Measurements from ENCODE around the gene TECTA.
"Not testable (repeated sequence)": the region's sequence is repeated elsewhere in the genome, so short reads cannot be mapped to it uniquely, and the experiment has no call there.

Gene TECTA

DNA sequence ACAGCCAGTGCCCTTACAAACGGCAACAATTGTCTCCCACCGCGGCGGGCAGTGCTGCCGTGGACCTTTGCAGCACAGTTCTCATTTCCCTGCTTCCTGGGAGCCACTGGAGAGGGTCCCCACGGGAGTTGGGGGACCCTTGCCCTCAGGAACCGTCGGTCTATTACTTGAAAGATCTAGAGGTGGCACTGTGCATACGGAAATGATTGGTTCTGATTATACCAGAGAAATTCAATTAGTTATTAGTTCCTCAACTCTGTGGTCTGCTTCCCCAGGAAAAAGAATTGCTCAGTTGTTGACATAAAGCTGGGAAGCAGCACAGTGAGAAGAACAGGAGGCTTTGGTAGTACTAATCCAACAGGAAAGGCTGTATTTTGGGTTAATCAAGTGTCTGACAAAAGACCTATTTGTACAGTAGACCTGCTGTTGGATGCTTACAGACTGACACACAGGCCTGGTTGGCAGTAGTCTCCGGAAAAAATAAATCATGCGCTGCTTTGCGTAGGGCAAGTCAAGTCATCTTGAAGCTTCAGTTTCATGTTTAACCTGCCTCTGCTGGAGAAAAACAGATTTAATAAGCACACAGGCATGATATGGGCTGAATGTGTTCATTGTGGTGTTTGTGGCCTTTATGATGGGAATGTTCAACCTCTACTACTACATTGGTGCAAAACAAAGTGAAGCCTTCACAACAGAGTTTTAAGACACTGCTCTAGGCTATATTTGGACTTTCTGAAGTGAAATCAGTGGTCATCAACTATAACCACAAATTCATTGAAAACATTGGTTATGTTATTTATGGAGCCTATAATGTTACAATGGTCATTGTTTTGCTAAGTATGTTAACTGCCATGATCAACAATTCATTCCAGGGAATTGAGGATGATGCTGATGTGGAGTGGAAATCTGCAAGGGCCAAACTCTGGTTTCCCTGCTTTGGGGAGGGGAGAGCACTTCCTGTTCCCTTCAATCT lies 136.9 kb downstream of the TECTA start:
- TF ChIP-seq, protein P1, sequence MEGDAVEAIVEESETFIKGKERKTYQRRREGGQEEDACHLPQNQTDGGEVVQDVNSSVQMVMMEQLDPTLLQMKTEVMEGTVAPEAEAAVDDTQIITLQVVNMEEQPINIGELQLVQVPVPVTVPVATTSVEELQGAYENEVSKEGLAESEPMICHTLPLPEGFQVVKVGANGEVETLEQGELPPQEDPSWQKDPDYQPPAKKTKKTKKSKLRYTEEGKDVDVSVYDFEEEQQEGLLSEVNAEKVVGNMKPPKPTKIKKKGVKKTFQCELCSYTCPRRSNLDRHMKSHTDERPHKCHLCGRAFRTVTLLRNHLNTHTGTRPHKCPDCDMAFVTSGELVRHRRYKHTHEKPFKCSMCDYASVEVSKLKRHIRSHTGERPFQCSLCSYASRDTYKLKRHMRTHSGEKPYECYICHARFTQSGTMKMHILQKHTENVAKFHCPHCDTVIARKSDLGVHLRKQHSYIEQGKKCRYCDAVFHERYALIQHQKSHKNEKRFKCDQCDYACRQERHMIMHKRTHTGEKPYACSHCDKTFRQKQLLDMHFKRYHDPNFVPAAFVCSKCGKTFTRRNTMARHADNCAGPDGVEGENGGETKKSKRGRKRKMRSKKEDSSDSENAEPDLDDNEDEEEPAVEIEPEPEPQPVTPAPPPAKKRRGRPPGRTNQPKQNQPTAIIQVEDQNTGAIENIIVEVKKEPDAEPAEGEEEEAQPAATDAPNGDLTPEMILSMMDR (IDR thresholded peaks at IDR 0.05; ENCODE audit: low read depth, low read length), result no peak
- no peak for DNase-seq (ENCODE audit: extremely low read depth, low read depth)

DNA sequence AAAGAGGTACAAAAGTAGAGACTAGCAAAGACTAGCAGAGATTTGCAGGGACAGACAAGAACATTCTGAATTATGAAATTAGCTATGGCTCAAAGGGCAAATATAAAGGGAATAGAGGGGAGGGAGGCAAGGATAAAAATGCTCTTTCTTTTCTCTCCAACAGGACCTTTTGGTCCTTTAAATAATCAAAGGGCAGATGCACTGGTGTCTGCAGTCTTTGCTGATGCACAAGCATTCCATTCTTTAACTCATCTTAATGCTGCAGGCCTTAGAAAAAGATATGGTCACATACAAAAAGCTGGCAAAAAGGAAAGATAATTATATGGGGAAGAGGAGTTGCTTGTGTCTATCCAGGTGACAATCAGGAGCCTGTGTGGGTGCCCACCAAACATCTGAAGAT lies 137.9 kb downstream of the TECTA start:
- DNase-seq (ENCODE audit: extremely low read depth, low read depth), result no peak
- TF ChIP-seq, protein P1 (IDR thresholded peaks at IDR 0.05; ENCODE audit: low read depth, low read length), result no peak

DNA sequence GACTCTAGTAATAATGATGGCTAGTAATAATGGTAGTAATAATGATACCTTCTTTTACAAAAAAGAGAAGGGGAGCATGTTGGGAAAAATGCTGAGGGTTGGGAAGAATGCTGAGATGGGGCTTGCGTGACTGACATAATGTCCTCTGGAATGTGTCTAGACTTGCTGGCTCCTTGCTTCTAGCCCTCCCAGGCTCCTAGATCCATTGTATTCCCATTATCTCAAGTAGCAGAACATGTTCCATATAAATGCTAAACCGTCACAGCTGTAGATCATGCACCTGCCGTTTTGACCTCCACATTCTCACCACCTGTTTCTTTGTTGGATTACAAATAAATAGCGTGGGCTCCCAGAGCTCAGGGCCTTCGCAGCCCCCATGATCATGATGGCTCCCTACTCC lies 139.0 kb downstream of the TECTA start:
- not testable (repeated sequence) for DNase-seq (ENCODE audit: extremely low read depth, low read depth)

DNA sequence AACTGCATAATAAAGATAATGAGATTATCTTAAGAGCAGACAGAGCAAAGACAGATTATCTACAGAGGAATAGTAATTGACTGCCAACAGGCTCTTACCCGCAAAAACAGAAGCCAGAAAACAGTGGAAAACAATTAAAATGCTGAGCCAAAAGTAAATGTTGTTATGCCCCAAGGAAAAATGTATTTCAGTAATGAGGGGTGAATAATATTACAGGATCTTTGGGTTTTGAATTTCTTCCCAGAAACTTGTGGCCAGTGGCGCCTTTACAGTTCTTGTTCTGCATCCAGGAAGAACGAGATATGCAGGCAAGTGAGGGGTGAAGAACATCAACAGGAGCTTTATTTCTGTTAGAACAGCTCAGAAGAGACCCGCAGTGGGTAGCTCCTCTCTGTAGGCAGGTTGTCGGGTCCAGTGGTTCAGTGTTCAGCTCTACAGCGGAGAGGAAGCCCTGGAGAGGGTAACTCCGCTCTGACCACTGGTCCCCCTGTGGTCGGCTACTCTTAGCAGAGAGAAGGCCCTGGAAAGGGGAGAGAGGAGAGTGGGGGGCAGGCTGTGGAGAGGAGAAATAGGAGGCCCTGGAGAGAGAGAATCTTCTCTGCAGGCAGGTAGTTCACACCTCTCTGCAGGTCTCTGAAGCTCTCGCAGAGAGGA lies 139.7 kb downstream of the TECTA start:
- DNase-seq (ENCODE audit: extremely low read depth, low read depth), result no peak

More for the DNA sequence above, 139.7 kb downstream of the TECTA start:
- TF ChIP-seq, protein P1 (IDR thresholded peaks at IDR 0.05; ENCODE audit: low read depth, low read length), result no peak

Measured in AG09319 (cell line).